Measurements from ENCODE around the gene NEURL4. TPM values are rescaled to one million over a fixed set of nuclear protein-coding genes. Genes with fewer than 3 reads are reported as not detected.

Gene NEURL4
- total RNA-seq, 1 experiment from 2014 or later = 21.4 TPM

DNA sequence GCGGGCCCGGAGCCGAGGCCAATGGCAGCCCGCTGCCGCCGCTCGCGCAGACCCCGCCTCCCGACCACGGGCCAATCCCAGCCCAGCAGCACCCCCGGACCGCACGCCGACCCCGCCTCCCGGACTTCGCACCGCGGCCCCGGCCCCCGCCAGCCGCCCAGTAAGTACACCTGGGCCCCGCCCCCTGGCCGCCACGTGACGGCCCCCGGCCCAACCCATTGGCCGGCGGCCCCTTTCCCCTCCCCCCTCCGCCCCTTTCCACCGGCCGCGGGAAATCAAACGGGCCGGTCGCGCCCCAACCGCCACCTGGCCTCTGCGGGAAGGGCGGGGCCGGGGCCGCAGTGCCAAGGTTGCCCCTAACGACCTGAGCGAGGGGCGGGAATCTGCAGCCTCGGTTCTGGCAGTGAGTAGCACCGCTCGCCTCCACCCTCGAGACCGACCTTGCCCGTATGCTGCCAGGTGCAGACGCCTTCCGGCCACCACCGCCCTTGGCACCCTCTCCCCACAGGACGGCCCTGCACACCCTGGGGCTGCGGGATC, 34.5 kb downstream of the NEURL4 start, which contains the start of gene YBX2:
YBX2 (minus strand) TSS at position 26 of the 540 bp plus-strand sequence. CDS start 139 bp downstream, outside the sequence.
- H3K27ac ChIP-seq (ENCODE audit: low read length) = no peak within 1 kb of the TSS
- no peaks in the 10 kb centered on the region for H3K9me3 ChIP-seq (ENCODE audit: low read length)
- no peaks in the 10 kb centered on the region for H3K27me3 ChIP-seq (ENCODE audit: low read length)
- no TSS peak for BruUV-seq (replicated peaks)
- H3K9me2 ChIP-seq (replicated peaks; ENCODE audit: low read length) = no peaks in the 10 kb centered on the region
- peak within 1 kb of the TSS; percentile 82 for H3K4me2 ChIP-seq (ENCODE audit: low read length)
- TF ChIP-seq EZH2 (IDR thresholded peaks at IDR 0.05; ENCODE audit: low read length, unreplicated experiment) (no peak), EZH2phosphoT487 (IDR thresholded peaks at IDR 0.05; ENCODE audit: borderline replicate concordance, low read length) (no peak)
- TF ChIP-seq, protein P1, sequence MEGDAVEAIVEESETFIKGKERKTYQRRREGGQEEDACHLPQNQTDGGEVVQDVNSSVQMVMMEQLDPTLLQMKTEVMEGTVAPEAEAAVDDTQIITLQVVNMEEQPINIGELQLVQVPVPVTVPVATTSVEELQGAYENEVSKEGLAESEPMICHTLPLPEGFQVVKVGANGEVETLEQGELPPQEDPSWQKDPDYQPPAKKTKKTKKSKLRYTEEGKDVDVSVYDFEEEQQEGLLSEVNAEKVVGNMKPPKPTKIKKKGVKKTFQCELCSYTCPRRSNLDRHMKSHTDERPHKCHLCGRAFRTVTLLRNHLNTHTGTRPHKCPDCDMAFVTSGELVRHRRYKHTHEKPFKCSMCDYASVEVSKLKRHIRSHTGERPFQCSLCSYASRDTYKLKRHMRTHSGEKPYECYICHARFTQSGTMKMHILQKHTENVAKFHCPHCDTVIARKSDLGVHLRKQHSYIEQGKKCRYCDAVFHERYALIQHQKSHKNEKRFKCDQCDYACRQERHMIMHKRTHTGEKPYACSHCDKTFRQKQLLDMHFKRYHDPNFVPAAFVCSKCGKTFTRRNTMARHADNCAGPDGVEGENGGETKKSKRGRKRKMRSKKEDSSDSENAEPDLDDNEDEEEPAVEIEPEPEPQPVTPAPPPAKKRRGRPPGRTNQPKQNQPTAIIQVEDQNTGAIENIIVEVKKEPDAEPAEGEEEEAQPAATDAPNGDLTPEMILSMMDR (conservative IDR thresholded peaks at IDR 0.05; ENCODE audit: low read depth, low read length) = no peak
- H3K36me3 ChIP-seq (ENCODE audit: low read depth, low read length) = no peaks in the 10 kb centered on the region
- H3K4me1 ChIP-seq (ENCODE audit: insufficient read depth, low read length) = peaks cover 7% of the 10 kb centered on the region; the same call in 1 of the 2 replicates
- intact Hi-C loops (cut with micrococcal nuclease) = no loop called here
- H4K20me1 ChIP-seq (ENCODE audit: low read length) = no peaks in the 10 kb centered on the region
- no peak within 1 kb of the TSS for H3K9ac ChIP-seq (ENCODE audit: low read length)
- H2AFZ ChIP-seq (ENCODE audit: low read length) = peak within 1 kb of the TSS; percentile 87
- CTCF ChIA-PET = no interaction called here
- H3K4me3 ChIP-seq (ENCODE audit: low read length) = peak within 1 kb of the TSS; percentile 62
- POLR2A ChIA-PET (ENCODE audit: unreplicated experiment) = no interaction called here
- DNase-seq (peak; percentile 49), ATAC-seq (peak; percentile 37)
- H3K79me2 ChIP-seq (ENCODE audit: low read length) = no peaks in the 10 kb centered on the region
- no peaks in the 10 kb centered on the region for H3F3A ChIP-seq (ENCODE audit: low read length, unreplicated experiment)

DNA sequence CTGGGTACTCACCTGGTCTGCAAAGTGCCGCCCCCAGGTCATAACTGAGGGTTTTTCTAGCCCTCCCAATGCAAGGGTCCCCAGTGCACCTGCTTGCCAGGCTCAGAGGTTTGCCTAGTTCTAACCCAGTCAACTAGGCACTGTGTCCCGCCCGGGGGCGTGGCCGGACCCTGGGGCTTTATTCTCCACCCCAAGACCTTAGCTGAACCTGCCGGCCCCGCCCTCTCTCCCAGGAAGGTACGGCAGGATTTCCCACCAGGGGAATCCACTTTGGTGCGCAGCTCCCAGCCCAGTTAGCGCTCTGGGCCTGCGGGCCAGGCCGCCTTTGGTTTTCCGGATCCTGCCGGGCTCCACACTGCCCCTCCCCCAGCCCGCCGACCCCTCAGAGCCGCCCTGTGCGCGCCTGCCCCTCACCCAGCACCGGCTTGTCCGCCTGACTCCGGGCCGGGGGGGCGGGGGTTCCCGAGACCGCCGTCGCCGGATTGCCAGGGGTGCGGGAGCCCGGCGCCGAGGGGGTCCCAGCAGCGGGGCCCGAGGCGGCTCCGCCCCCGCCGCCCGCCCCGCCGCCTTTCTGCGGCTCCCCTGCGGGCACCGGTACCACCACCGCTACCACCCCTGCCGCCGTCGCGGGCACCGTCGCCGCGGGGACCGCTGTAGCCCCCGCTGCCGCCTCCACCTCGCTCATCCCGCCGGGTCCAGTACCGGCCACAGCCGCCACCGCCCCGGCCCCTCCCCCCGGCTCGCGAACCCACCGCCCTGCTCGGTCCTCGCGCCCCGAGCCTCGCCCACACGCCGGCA, 35.1 kb downstream of the NEURL4 start:
- no TSS peak for BruUV-seq (replicated peaks)

More for the DNA sequence above, 35.1 kb downstream of the NEURL4 start:
- DNase-seq (no peak), ATAC-seq (no peak)
- Histone ChIP-seq H3K36me3 (ENCODE audit: low read depth, low read length) (no peaks in the 10 kb centered on the region), H3K27me3 (ENCODE audit: low read length) (no peaks in the 10 kb centered on the region), H3K9me3 (ENCODE audit: low read length) (no peaks in the 10 kb centered on the region), H3K9me2 (replicated peaks; ENCODE audit: low read length) (no peaks in the 10 kb centered on the region), H2AFZ (ENCODE audit: low read length) (no peak overlapping the region), H4K20me1 (ENCODE audit: low read length) (no peaks in the 10 kb centered on the region), H3K79me2 (ENCODE audit: low read length) (no peaks in the 10 kb centered on the region), H3K9ac (ENCODE audit: low read length) (no peak overlapping the region), H3K27ac (ENCODE audit: low read length) (no peak overlapping the region), H3K4me3 (ENCODE audit: low read length) (no peak overlapping the region), H3K4me1 (ENCODE audit: insufficient read depth, low read length) (peaks cover 7% of the 10 kb centered on the region; the same call in 1 of the 2 replicates), H3F3A (ENCODE audit: low read length, unreplicated experiment) (no peaks in the 10 kb centered on the region), H3K4me2 (ENCODE audit: low read length) (no peak overlapping the region)
- ChIA-PET POLR2A (ENCODE audit: unreplicated experiment) (no interaction called here), CTCF (no interaction called here)
- TF ChIP-seq EZH2phosphoT487 (IDR thresholded peaks at IDR 0.05; ENCODE audit: borderline replicate concordance, low read length) (no peak), EZH2 (IDR thresholded peaks at IDR 0.05; ENCODE audit: low read length, unreplicated experiment) (no peak)
- TF ChIP-seq, protein P1 (conservative IDR thresholded peaks at IDR 0.05; ENCODE audit: low read depth, low read length) = no peak
- intact Hi-C loops (cut with micrococcal nuclease) = no loop called here
